WERI-Rb-1 (cell line): ENCODE data around the gene NFKBIB.

Source experiments
- DNase-seq: peaks from one replicate; pipeline ENCODE4 v3.0.0-alpha.2; 2020
- H3K27ac ChIP-seq: fragments of 250-450 bp; sonication (Bioruptor Pico); 2 replicates; pipeline ENCODE4 v1.5.1; 2020; ENCODE audit warnings: mild to moderate bottlenecking, moderate library complexity
- H3K27me3 ChIP-seq: fragments of 250-450 bp; sonication (Bioruptor Pico); 2 replicates; pipeline ENCODE4 v1.5.1; 2021; ENCODE audit warnings: mild to moderate bottlenecking, low read depth, moderate library complexity; ENCODE audit not compliant: insufficient read depth, severe bottlenecking
- H3K36me3 ChIP-seq: fragments of 250-450 bp; sonication (Bioruptor Pico); 2 replicates; pipeline ENCODE4 v1.5.1; 2020; ENCODE audit warnings: mild to moderate bottlenecking, moderate library complexity
- H3K4me3 ChIP-seq: 2 replicates; pipeline ENCODE4 v1.5.1; 2011; ENCODE audit warnings: low read depth, mild to moderate bottlenecking, control low read depth, low read length
- H3K9me3 ChIP-seq: fragments of 250-450 bp; sonication (Bioruptor Pico); 2 replicates; pipeline ENCODE4 v1.5.1; 2021; ENCODE audit warnings: mild to moderate bottlenecking, moderate library complexity; ENCODE audit not compliant: severe bottlenecking
- TF ChIP-seq, protein P1 (sequence below): IDR thresholded peaks from 2 replicates; pipeline ENCODE4 v1.5.1; 2011; ENCODE audit warnings: low read depth, mild to moderate bottlenecking, control low read depth, inconsistent platforms, low read length

NFKBIB gene

GRCh38 chr19:38900743-38901190, 998 bp downstream of the NFKBIB start:
- Histone ChIP-seq H3K27ac (no peak overlapping the region), H3K36me3 (no peaks in the 10 kb centered on the region; the same call in none of the 2 replicates), H3K27me3 (no peaks in the 10 kb centered on the region), H3K4me3 (peak overlapping the region; percentile 71), H3K9me3 (no peaks in the 10 kb centered on the region)
- TF ChIP-seq, protein P1, sequence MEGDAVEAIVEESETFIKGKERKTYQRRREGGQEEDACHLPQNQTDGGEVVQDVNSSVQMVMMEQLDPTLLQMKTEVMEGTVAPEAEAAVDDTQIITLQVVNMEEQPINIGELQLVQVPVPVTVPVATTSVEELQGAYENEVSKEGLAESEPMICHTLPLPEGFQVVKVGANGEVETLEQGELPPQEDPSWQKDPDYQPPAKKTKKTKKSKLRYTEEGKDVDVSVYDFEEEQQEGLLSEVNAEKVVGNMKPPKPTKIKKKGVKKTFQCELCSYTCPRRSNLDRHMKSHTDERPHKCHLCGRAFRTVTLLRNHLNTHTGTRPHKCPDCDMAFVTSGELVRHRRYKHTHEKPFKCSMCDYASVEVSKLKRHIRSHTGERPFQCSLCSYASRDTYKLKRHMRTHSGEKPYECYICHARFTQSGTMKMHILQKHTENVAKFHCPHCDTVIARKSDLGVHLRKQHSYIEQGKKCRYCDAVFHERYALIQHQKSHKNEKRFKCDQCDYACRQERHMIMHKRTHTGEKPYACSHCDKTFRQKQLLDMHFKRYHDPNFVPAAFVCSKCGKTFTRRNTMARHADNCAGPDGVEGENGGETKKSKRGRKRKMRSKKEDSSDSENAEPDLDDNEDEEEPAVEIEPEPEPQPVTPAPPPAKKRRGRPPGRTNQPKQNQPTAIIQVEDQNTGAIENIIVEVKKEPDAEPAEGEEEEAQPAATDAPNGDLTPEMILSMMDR = no peak
- no peak for DNase-seq

DNA sequence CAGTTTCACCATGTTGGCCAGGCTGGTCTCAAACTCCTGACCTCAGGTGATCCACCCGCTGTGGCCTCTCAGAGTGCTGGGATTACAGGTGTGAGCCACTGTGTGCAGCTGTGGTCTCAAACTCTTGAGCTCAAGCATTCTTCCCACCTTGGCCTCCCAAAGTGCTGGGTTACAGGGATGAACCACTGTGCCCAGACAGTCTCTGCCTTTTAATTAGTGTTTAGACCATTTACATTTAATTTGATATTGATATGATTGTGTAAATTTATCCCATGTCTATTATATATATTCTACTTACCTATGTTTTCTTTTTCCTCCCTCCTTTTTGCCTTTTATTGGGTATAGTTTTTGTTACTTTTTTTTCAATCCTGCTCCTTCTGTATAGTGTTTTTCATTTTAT, 1.9 kb downstream of the NFKBIB start:
- no peak overlapping the region for H3K4me3 ChIP-seq
- no peak overlapping the region for H3K27ac ChIP-seq
- no peak for DNase-seq
- no peaks in the 10 kb centered on the region for H3K9me3 ChIP-seq
- H3K27me3 ChIP-seq = no peaks in the 10 kb centered on the region
- TF ChIP-seq, protein P1 = no peak
- peaks cover 2% of the 10 kb centered on the region for H3K36me3 ChIP-seq

DNA sequence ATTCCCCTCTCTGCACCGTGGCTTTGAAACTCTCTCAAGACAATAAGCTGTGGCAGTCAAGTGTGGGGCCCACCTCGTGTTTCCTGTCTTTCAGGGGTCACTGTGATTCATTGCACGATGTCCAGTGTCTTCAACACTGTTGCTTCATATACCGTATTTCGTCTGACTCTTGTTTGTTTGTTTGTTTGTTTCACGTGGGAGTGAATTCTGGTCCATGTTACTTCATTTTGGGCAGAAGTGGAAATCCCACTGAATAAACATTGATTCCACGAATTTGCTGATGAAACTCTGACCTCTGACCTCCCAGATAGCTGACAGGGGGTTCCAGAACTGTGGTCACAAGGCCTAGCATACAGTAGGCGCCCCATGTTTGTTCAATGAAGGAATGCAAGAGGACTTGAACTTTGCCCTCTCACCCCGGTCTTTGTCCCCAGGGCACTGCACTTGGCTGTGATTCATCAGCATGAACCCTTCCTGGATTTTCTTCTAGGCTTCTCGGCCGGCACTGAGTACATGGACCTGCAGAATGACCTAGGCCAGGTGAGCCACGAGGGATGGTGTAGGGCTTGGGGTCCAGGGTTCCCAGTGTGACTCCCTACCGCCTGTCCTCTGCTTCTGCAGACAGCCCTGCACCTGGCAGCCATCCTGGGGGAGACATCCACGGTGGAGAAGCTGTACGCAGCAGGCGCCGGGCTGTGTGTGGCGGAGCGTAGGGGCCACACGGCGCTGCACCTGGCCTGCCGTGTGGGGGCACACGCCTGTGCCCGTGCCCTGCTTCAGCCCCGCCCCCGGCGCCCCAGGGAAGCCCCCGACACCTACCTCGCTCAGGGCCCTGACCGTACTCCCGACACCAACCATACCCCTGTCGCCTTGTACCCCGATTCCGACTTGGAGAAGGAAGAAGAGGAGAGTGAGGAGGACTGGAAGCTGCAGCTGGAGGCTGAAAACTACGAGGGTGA, 5.1 kb downstream of the NFKBIB start:
- DNase-seq = no peak
- Histone ChIP-seq H3K4me3 (no peak overlapping the region), H3K27me3 (no peaks in the 10 kb centered on the region), H3K9me3 (no peaks in the 10 kb centered on the region), H3K36me3 (peaks cover 16% of the 10 kb centered on the region), H3K27ac (no peak overlapping the region)
- TF ChIP-seq, protein P1 = no peak

- H3K4me3 ChIP-seq = no peak overlapping the region
- peaks cover 16% of the 10 kb centered on the region for H3K36me3 ChIP-seq
- TF ChIP-seq, protein P1 = no peak
- H3K9me3 ChIP-seq = no peaks in the 10 kb centered on the region
- H3K27ac ChIP-seq = no peak overlapping the region
- no peaks in the 10 kb centered on the region for H3K27me3 ChIP-seq
- no peak for DNase-seq
Measured at GRCh38 chr19:38905620-38906019, 5.9 kb downstream of the NFKBIB start.

DNA sequence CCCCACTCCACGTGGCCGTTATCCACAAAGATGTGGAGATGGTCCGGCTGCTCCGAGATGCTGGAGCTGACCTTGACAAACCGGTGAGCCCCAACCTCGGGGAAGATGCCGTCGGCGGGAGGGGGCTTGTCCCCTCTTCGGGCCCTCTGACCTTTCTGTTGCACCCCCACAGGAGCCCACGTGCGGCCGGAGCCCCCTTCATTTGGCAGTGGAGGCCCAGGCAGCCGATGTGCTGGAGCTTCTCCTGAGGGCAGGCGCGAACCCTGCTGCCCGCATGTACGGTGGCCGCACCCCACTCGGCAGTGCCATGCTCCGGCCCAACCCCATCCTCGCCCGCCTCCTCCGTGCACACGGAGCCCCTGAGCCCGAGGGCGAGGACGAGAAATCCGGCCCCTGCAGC, 7.5 kb downstream of the NFKBIB start:
- H3K4me3 ChIP-seq = no peak overlapping the region
- H3K27me3 ChIP-seq = no peaks in the 10 kb centered on the region
- DNase-seq = no peak
- peaks cover 16% of the 10 kb centered on the region for H3K36me3 ChIP-seq
- no peak overlapping the region for H3K27ac ChIP-seq
- no peaks in the 10 kb centered on the region for H3K9me3 ChIP-seq
- TF ChIP-seq, protein P1 = no peak

GRCh38 chr19:38907670-38908069, 7.9 kb downstream of the NFKBIB start:
- no peak overlapping the region for H3K4me3 ChIP-seq
- no peak for DNase-seq
- TF ChIP-seq, protein P1 = no peak
- no peak overlapping the region for H3K27ac ChIP-seq
- peaks cover 16% of the 10 kb centered on the region for H3K36me3 ChIP-seq
- H3K27me3 ChIP-seq = no peaks in the 10 kb centered on the region
- H3K9me3 ChIP-seq = no peaks in the 10 kb centered on the region
